ENCODE results near the gene C10orf95.
A peak's percentile ranks its signal among the peaks of the same experiment; 100 is the strongest.
"Not testable (repeated sequence)": the region's sequence is repeated elsewhere in the genome, so short reads cannot be mapped to it uniquely, and the experiment has no call there.

The C10orf95 gene
- 0 to 0.55 (median 0) reads per million in 17 experiments for total RNA-seq

- peak in 1 of 4 experiments; percentile 34 for DNase-seq
Measured at GRCh38 chr10:102451105-102451969, at the start of gene C10orf95. Gene C10orf95 (minus strand): TSS chr10:102451543. CDS start chr10:102451093, 450 bp downstream.

GRCh38 chr10:102500686-102501085 lies 49.3 kb upstream of the C10orf95 start:
- not testable (repeated sequence) for DNase-seq

- peak in 3 of 4 experiments; percentile 11 to 33 (median 26) for DNase-seq
Measured at GRCh38 chr10:102499356-102499755, 48.0 kb upstream of the C10orf95 start.

GRCh38 chr10:102497545-102497944 lies 46.2 kb upstream of the C10orf95 start:
- DNase-seq: no peak

GRCh38 chr10:102493771-102494170 lies 42.4 kb upstream of the C10orf95 start:
- no peak for DNase-seq

GRCh38 chr10:102492983-102493382 lies 41.6 kb upstream of the C10orf95 start:
- DNase-seq: no peak

- no peak for DNase-seq
Measured at GRCh38 chr10:102492344-102492939, 41.1 kb upstream of the C10orf95 start.

GRCh38 chr10:102491136-102491535 lies 39.8 kb upstream of the C10orf95 start:
- no peak for DNase-seq

GRCh38 chr10:102485093-102485784 lies 33.9 kb upstream of the C10orf95 start:
- DNase-seq: no peak

- no peak for DNase-seq
Measured at GRCh38 chr10:102484021-102484420, 32.7 kb upstream of the C10orf95 start.

- DNase-seq: no peak
Measured at GRCh38 chr10:102480396-102480795, 29.1 kb upstream of the C10orf95 start.

GRCh38 chr10:102479651-102480050 lies 28.3 kb upstream of the C10orf95 start:
- no peak for DNase-seq

- no peak for DNase-seq
Measured at GRCh38 chr10:102476466-102477141, 25.3 kb upstream of the C10orf95 start.

GRCh38 chr10:102475451-102476040 lies 24.2 kb upstream of the C10orf95 start:
- DNase-seq: no peak

GRCh38 chr10:102473445-102474331 lies 22.3 kb upstream of the C10orf95 start:
- no peak for DNase-seq

GRCh38 chr10:102470579-102471546 lies 19.5 kb upstream of the C10orf95 start:
- DNase-seq: no peak

GRCh38 chr10:102468683-102469082 lies 17.3 kb upstream of the C10orf95 start:
- no peak for DNase-seq

- DNase-seq: peak; percentile 67 to 82 (median 80)
Measured at GRCh38 chr10:102467971-102468438, 16.7 kb upstream of the C10orf95 start.

GRCh38 chr10:102467318-102467717 lies 16.0 kb upstream of the C10orf95 start:
- DNase-seq: no peak

- no peak for DNase-seq
Measured at GRCh38 chr10:102465466-102465865, 14.1 kb upstream of the C10orf95 start.
